ENCODE measurements around the gene TAC1. TPM values are rescaled to one million over a fixed set of nuclear protein-coding genes. Genes with fewer than 3 reads are reported as not detected.
"Not testable (repeated sequence)": the region's sequence is repeated elsewhere in the genome, so short reads cannot be mapped to it uniquely, and the experiment has no call there.

Gene TAC1
- total RNA-seq, 1 donor from 2014 or later: 0.34 TPM

- no peaks in the 10 kb centered on the region for H3K36me3 Mint-ChIP-seq (ENCODE audit: low read depth, unreplicated experiment)
- DNase-seq (ENCODE audit: low read depth) (no peak), FAIRE-seq (no peak)
- Histone ChIP-seq H3K4me3 (ENCODE audit: insufficient read depth, low read depth, low read length) (no peak overlapping the region), H4K20me1 (ENCODE audit: insufficient read depth, low read length) (no peaks in the 10 kb centered on the region), H3K4me1 (ENCODE audit: insufficient read depth, low read length) (no peaks in the 10 kb centered on the region), H3K9me3 (ENCODE audit: insufficient read depth, low read depth, low read length) (no peaks in the 10 kb centered on the region), H3K36me3 (ENCODE audit: insufficient read depth, low read length) (no peaks in the 10 kb centered on the region), H2AFZ (ENCODE audit: low read depth, low read length) (no peak overlapping the region), H3K4me2 (ENCODE audit: low read length) (no peak overlapping the region), H3K79me2 (ENCODE audit: insufficient read depth, low read length) (no peaks in the 10 kb centered on the region), H3K27ac (ENCODE audit: low read depth, low read length) (no peak overlapping the region), H3K27me3 (ENCODE audit: insufficient read depth, low read length) (no peaks in the 10 kb centered on the region), H3K9ac (ENCODE audit: low read length) (no peak overlapping the region)
- H3K27ac Mint-ChIP-seq (ENCODE audit: unreplicated experiment): no peak overlapping the region
- no peaks in the 10 kb centered on the region for H3K9me3 Mint-ChIP-seq (ENCODE audit: unreplicated experiment)
- H3K27me3 Mint-ChIP-seq (ENCODE audit: low read depth, unreplicated experiment): no peaks in the 10 kb centered on the region
- H3K4me3 Mint-ChIP-seq (ENCODE audit: unreplicated experiment): no peak overlapping the region
- TF ChIP-seq EZH2 (IDR thresholded peaks at IDR 0.05; ENCODE audit: insufficient read depth, low read length): no peak
- TF ChIP-seq, protein P1, sequence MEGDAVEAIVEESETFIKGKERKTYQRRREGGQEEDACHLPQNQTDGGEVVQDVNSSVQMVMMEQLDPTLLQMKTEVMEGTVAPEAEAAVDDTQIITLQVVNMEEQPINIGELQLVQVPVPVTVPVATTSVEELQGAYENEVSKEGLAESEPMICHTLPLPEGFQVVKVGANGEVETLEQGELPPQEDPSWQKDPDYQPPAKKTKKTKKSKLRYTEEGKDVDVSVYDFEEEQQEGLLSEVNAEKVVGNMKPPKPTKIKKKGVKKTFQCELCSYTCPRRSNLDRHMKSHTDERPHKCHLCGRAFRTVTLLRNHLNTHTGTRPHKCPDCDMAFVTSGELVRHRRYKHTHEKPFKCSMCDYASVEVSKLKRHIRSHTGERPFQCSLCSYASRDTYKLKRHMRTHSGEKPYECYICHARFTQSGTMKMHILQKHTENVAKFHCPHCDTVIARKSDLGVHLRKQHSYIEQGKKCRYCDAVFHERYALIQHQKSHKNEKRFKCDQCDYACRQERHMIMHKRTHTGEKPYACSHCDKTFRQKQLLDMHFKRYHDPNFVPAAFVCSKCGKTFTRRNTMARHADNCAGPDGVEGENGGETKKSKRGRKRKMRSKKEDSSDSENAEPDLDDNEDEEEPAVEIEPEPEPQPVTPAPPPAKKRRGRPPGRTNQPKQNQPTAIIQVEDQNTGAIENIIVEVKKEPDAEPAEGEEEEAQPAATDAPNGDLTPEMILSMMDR (IDR thresholded peaks at IDR 0.05; ENCODE audit: insufficient read depth, low read depth, low read length): no peak
- no peaks in the 10 kb centered on the region for H3K4me1 Mint-ChIP-seq (ENCODE audit: low read depth, unreplicated experiment)
These were observed 39.7 kb downstream of the TAC1 start for GRCh38 chr7:97771576-97771975.

- no peaks in the 10 kb centered on the region for H3K9me3 Mint-ChIP-seq (ENCODE audit: unreplicated experiment)
- Histone ChIP-seq H3K27ac (ENCODE audit: low read depth, low read length) (no peak overlapping the region), H3K9ac (ENCODE audit: low read length) (no peak overlapping the region)
These were observed 40.4 kb downstream of the TAC1 start for GRCh38 chr7:97772045-97772901.

GRCh38 chr7:97786398-97786797 is 54.5 kb downstream of the TAC1 start:
- not testable (repeated sequence) for H3K79me2 ChIP-seq (ENCODE audit: insufficient read depth, low read length); DNase-seq (ENCODE audit: low read depth); H3K27ac Mint-ChIP-seq (ENCODE audit: unreplicated experiment); H3K36me3 Mint-ChIP-seq (ENCODE audit: low read depth, unreplicated experiment); H4K20me1 ChIP-seq (ENCODE audit: insufficient read depth, low read length); H3K27me3 ChIP-seq (ENCODE audit: insufficient read depth, low read length); H3K9ac ChIP-seq (ENCODE audit: low read length); H3K4me3 Mint-ChIP-seq (ENCODE audit: unreplicated experiment); H2AFZ ChIP-seq (ENCODE audit: low read depth, low read length); H3K27ac ChIP-seq (ENCODE audit: low read depth, low read length); H3K4me1 Mint-ChIP-seq (ENCODE audit: low read depth, unreplicated experiment); H3K4me3 ChIP-seq (ENCODE audit: insufficient read depth, low read depth, low read length); H3K36me3 ChIP-seq (ENCODE audit: insufficient read depth, low read length); H3K27me3 Mint-ChIP-seq (ENCODE audit: low read depth, unreplicated experiment); FAIRE-seq; H3K9me3 ChIP-seq (ENCODE audit: insufficient read depth, low read depth, low read length); H3K4me1 ChIP-seq (ENCODE audit: insufficient read depth, low read length); H3K4me2 ChIP-seq (ENCODE audit: low read length)
- H3K9me3 Mint-ChIP-seq (ENCODE audit: unreplicated experiment): peaks cover 23% of the 10 kb centered on the region

More at GRCh38 chr7:97772045-97772901, 40.4 kb downstream of the TAC1 start:
- no peaks in the 10 kb centered on the region for H3K4me1 Mint-ChIP-seq (ENCODE audit: low read depth, unreplicated experiment)
- DNase-seq (ENCODE audit: low read depth) (no peak), FAIRE-seq (no peak)
- Histone ChIP-seq H3K27me3 (ENCODE audit: insufficient read depth, low read length) (no peaks in the 10 kb centered on the region), H3K4me2 (ENCODE audit: low read length) (no peak overlapping the region), H3K4me1 (ENCODE audit: insufficient read depth, low read length) (no peaks in the 10 kb centered on the region), H3K36me3 (ENCODE audit: insufficient read depth, low read length) (no peaks in the 10 kb centered on the region), H4K20me1 (ENCODE audit: insufficient read depth, low read length) (no peaks in the 10 kb centered on the region), H3K4me3 (ENCODE audit: insufficient read depth, low read depth, low read length) (no peak overlapping the region), H3K9me3 (ENCODE audit: insufficient read depth, low read depth, low read length) (no peaks in the 10 kb centered on the region), H2AFZ (ENCODE audit: low read depth, low read length) (no peak overlapping the region), H3K79me2 (ENCODE audit: insufficient read depth, low read length) (no peaks in the 10 kb centered on the region)
- H3K36me3 Mint-ChIP-seq (ENCODE audit: low read depth, unreplicated experiment): no peaks in the 10 kb centered on the region
- TF ChIP-seq, protein P1 (IDR thresholded peaks at IDR 0.05; ENCODE audit: insufficient read depth, low read depth, low read length): no peak
- no peak for TF ChIP-seq EZH2 (IDR thresholded peaks at IDR 0.05; ENCODE audit: insufficient read depth, low read length)
- no peak overlapping the region for H3K27ac Mint-ChIP-seq (ENCODE audit: unreplicated experiment)
- peaks cover 2% of the 10 kb centered on the region for H3K27me3 Mint-ChIP-seq (ENCODE audit: low read depth, unreplicated experiment)
- no peak overlapping the region for H3K4me3 Mint-ChIP-seq (ENCODE audit: unreplicated experiment)

Other genes starting within 250 kb of the TAC1 start
- gene ASNS, start 140.3 kb downstream of the TAC1 start, total RNA-seq: 149 and 155 TPM in 2 replicates

All from astrocyte (in vitro differentiated cells and primary cell).